ENCODE measurements around the gene PLD6. TPM values are rescaled to one million over a fixed set of nuclear protein-coding genes. Genes with fewer than 3 reads are reported as not detected.

The PLD6 gene
- total and polyA plus RNA-seq, 10 of the 15 experiments (the other 5 are each of a cell fraction or from before 2014, with no cell fraction given) = 4.7 to 21.4 (median 12.0) TPM

GRCh38 chr17:17188586-17188985 is 17.5 kb downstream of the PLD6 start:
- Histone ChIP-seq H3K4me3 (no peak overlapping the region), H3K4me2 (ENCODE audit: control insufficient read depth, insufficient read depth) (no peak overlapping the region), H4K20me1 (ENCODE audit: control insufficient read depth, insufficient read depth) (no peaks in the 10 kb centered on the region), H3K36me3 (ENCODE audit: control insufficient read depth in 2 of 2, insufficient read depth in 2 of 2, low read length in 1 of 2) (peaks cover 3% of the 10 kb centered on the region in 2 experiments; a peak in 3 of 4 replicates), H3K9me3 (replicated peaks; ENCODE audit: control insufficient read depth, insufficient read depth, low read length) (no peaks in the 10 kb centered on the region), H3K27me3 (replicated peaks in 1 of 2; ENCODE audit: control insufficient read depth in 2 of 2, insufficient read depth in 2 of 2, low read length in 1 of 2) (no peaks in the 10 kb centered on the region), H3K9ac (ENCODE audit: control insufficient read depth, insufficient read depth, low read length) (no peak overlapping the region), H3K27ac (ENCODE audit: control insufficient read depth, insufficient read depth) (no peak overlapping the region), H3K79me2 (ENCODE audit: control insufficient read depth, insufficient read depth, low read length) (no peaks in the 10 kb centered on the region), H2AFZ (ENCODE audit: control insufficient read depth, low read depth, low read length) (no peak overlapping the region), H3K4me1 (ENCODE audit: control insufficient read depth, insufficient read depth, low read length) (peaks cover 15% of the 10 kb centered on the region)
- ATAC-seq = no peak
- RAD21 ChIA-PET (ENCODE audit: unreplicated experiment) = interaction anchor here (0.6 kb wide), 1 partner anchor 38 kb away, joined by 4 read pairs; no protein-coding TSS in a partner anchor
- FAIRE-seq = no peak
- BruUV-seq (replicated peaks) = no TSS peak
- intact Hi-C loops (cut with micrococcal nuclease; ENCODE audit: unreplicated experiment) (no loop called here), in situ Hi-C loops (cut with MboI) (no loop called here)
- SMC1A ChIA-PET (ENCODE audit: uncharacterized antibody, unreplicated experiment) = no interaction called here
- WGBS (ENCODE audit: insufficient coverage, insufficient replicate concordance, low lambda C conversion rate, missing lambda C conversion rate) = 90% methylated on average over 4 of the region's 4 CpGs
- POLR2A ChIA-PET = interaction anchor here (0.6 kb wide), 1 partner anchor 747 kb away, joined by 5 read pairs; no protein-coding TSS in a partner anchor
- TF ChIP-seq CEBPB (IDR thresholded peaks at IDR 0.05; ENCODE audit: borderline replicate concordance in 1 of 2, low read depth in 2 of 2, low read length in 2 of 2) = no peak
- no peak for TF ChIP-seq BHLHE40 (IDR thresholded peaks at IDR 0.05; ENCODE audit: borderline replicate concordance in 1 of 2, low read depth in 2 of 2, low read length in 1 of 2)
- no peak for TF ChIP-seq ETV6 (conservative IDR thresholded peaks at IDR 0.05 in 1 of 2, IDR thresholded peaks at IDR 0.05 in 1 of 2; ENCODE audit: borderline replicate concordance in 1 of 2, low read depth in 1 of 2)
- TF ChIP-seq ATF7 (IDR thresholded peaks at IDR 0.05; ENCODE audit: low read depth) = no peak
- no peak for TF ChIP-seq RELA (IDR thresholded peaks at IDR 0.05; ENCODE audit: borderline replicate concordance, partially characterized antibody)
- TF ChIP-seq CHD1 (IDR thresholded peaks at IDR 0.05; ENCODE audit: low read depth, low read length) = no peak
- no peak for TF ChIP-seq MEF2A (IDR thresholded peaks at IDR 0.05; ENCODE audit: insufficient read depth, low read depth, low read length)
- TF ChIP-seq YY1 (IDR thresholded peaks at IDR 0.05; ENCODE audit: low read depth, low read length) = no peak
- TF ChIP-seq FOXM1 (IDR thresholded peaks at IDR 0.05; ENCODE audit: low read depth, low read length) = no peak
- TF ChIP-seq SMAD5 (IDR thresholded peaks at IDR 0.05; ENCODE audit: low read depth) = no peak
- TF ChIP-seq LARP7 (IDR thresholded peaks at IDR 0.05) = no peak
- no peak for TF ChIP-seq ZNF592 (IDR thresholded peaks at IDR 0.05)
- CTCF ChIA-PET = no interaction called here
- DNase-seq (ENCODE audit: low read depth, low spot score) = no peak

Data from GM12878 (cell line).